Stimulated activated naive CD8-positive, alpha-beta T cell treated with anti-CD3 and anti-CD28 coated beads, Interleukin-15, Interleukin-2, amounts not matched to agents 100 ng/mL and 50 ng/mL, for 24 hours (primary cell): Measurements from ENCODE around the gene S100B.

Source experiments
- H3K27ac Mint-ChIP-seq: one replicate; pipeline ENCODE4 v1.8.0; 2021; ENCODE audit warnings: mild to moderate bottlenecking, mixed read lengths
- H3K27me3 Mint-ChIP-seq: one replicate; pipeline ENCODE4 v1.8.0; 2021; ENCODE audit warnings: mixed read lengths
- H3K36me3 Mint-ChIP-seq: one replicate; pipeline ENCODE4 v1.8.0; 2021; ENCODE audit warnings: low read depth, mixed read lengths
- H3K4me1 Mint-ChIP-seq: one replicate; pipeline ENCODE4 v1.8.0; 2021; ENCODE audit warnings: low read depth, mixed read lengths
- H3K4me3 Mint-ChIP-seq: one replicate; pipeline ENCODE4 v1.8.0; 2021; ENCODE audit warnings: mild to moderate bottlenecking, mixed read lengths
- H3K9me3 Mint-ChIP-seq: one replicate; pipeline ENCODE4 v1.8.0; 2021; ENCODE audit warnings: mixed read lengths

The S100B gene

DNA sequence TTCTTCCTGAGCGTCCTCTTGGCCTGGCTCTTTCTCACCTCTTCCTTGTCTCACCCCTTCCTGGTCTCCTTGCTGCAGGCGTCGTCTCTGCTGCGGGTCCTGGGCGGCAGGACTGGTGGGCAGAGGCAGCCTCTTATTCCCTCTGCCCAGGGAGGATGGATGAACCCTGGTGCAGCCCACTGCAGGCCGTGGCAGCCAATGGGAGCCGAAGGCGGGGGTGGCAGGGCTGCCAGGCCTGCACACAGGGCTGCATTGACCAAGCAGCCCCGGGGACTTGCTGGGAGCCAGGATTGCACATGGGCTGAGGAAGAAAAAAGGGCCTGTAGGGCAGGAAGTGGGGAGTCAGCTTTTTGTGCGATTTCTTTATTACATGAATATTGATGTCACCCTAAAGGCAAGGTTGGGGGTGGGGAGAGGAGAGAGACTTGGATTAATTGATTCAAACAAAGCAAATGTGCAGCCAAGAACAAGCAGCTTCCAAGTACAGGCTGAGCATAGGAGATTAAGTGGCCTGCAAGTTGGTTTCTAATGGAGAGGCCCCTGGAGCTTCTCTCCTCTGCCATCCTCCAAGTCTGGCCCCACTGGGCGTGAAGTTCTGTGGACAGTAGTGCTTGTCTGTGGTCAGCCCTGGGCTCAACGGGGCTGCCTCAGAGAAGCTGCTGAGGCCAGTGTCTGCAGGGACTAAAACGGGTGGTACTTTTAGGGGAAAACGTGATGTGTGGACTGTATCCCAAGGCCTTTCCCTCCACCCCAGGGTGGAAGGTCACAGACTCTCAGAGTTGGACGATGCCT lies at the start of gene S100B:
TSS of gene S100B (minus strand) at position 108 of the 792 bp plus-strand sequence. CDS start 2,667 bp downstream, outside the sequence.
- no peaks in the 10 kb centered on the region for H3K27me3 Mint-ChIP-seq
- H3K27ac Mint-ChIP-seq = peak within 1 kb of the TSS; percentile 76
- no peak within 1 kb of the TSS for H3K4me3 Mint-ChIP-seq
- H3K36me3 Mint-ChIP-seq = no peaks in the 10 kb centered on the region
- H3K4me1 Mint-ChIP-seq = peaks cover 28% of the 10 kb centered on the region
- no peaks in the 10 kb centered on the region for H3K9me3 Mint-ChIP-seq

DNA sequence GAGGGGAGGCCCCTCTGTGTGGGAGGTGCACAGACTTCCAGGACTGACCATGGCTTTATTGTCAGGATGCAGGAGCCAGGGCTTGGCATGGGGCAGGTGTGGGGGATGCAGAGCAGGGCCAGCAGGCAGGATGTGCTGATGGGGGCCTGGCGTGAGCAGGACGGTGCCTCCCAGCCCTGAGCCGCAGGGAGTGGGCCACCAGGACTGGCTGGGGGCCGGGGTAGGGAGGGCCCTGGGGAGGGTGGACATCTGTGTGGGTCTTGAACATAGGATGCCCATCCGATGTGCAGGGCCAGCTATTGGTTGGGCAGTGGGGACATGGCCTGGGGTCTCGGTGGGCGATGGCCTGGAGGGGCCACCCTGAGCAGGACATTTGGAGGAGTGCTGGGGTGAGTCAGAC lies 46.2 kb upstream of the S100B start:
- peaks cover 93% of the 10 kb centered on the region for H3K36me3 Mint-ChIP-seq
- peaks cover 23% of the 10 kb centered on the region for H3K9me3 Mint-ChIP-seq
- peaks cover 22% of the 10 kb centered on the region for H3K4me1 Mint-ChIP-seq
- no peak overlapping the region for H3K27ac Mint-ChIP-seq
- H3K4me3 Mint-ChIP-seq = no peak overlapping the region
- H3K27me3 Mint-ChIP-seq = no peaks in the 10 kb centered on the region

DNA sequence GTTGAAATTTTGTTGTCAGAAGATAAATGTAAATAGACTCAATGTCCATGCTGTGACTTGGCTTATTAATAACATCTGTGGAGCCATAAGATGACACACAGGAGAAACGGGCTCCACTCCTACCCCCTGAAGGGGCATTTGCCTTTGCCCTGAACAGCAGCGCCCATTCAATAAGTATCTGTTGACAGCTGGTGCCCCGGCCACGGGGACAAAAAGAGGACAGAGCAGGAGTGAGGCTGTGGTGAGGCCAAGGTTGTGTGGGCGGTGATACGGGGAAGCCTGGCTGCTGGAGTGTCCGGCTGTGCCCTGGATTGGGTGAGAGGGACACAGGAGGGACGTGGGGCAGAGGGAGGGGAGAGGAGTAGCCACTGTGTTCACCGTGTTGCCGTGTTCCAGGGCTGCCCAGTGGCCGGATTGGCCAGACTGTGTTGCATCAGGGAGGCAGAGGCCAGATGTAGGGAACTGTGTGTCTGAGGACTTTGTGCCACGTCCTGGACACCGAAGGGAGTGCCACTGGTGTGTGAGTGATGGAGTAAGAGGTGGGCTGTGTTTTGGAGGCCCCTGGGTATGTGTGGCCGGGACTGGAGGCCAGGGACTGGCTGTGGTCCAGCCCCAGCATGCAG lies 45.7 kb upstream of the S100B start:
- Mint-ChIP-seq H3K4me1 (peaks cover 22% of the 10 kb centered on the region), H3K27me3 (no peaks in the 10 kb centered on the region), H3K9me3 (peaks cover 20% of the 10 kb centered on the region), H3K4me3 (no peak overlapping the region), H3K27ac (no peak overlapping the region), H3K36me3 (peaks cover 93% of the 10 kb centered on the region)

GRCh38 chr21:46649356-46649755 lies 44.5 kb upstream of the S100B start:
- H3K27ac Mint-ChIP-seq = no peak overlapping the region
- H3K4me1 Mint-ChIP-seq = peaks cover 22% of the 10 kb centered on the region
- peaks cover 91% of the 10 kb centered on the region for H3K36me3 Mint-ChIP-seq

GRCh38 chr21:46648539-46648938 lies 43.7 kb upstream of the S100B start:
- peaks cover 4% of the 10 kb centered on the region for H3K9me3 Mint-ChIP-seq
- no peak overlapping the region for H3K27ac Mint-ChIP-seq
- H3K27me3 Mint-ChIP-seq = no peaks in the 10 kb centered on the region
- H3K4me3 Mint-ChIP-seq = no peak overlapping the region
- H3K36me3 Mint-ChIP-seq = peaks cover 91% of the 10 kb centered on the region
- peaks cover 22% of the 10 kb centered on the region for H3K4me1 Mint-ChIP-seq

More at GRCh38 chr21:46649356-46649755, 44.5 kb upstream of the S100B start:
- Mint-ChIP-seq H3K9me3 (peaks cover 11% of the 10 kb centered on the region), H3K27me3 (no peaks in the 10 kb centered on the region), H3K4me3 (no peak overlapping the region)

GRCh38 chr21:46646541-46647154 lies 41.8 kb upstream of the S100B start:
- peaks cover 81% of the 10 kb centered on the region for H3K36me3 Mint-ChIP-seq
- H3K4me1 Mint-ChIP-seq = peaks cover 26% of the 10 kb centered on the region
- H3K9me3 Mint-ChIP-seq = no peaks in the 10 kb centered on the region
- H3K27ac Mint-ChIP-seq = peak overlapping the region; percentile 19
- no peak overlapping the region for H3K4me3 Mint-ChIP-seq
- no peaks in the 10 kb centered on the region for H3K27me3 Mint-ChIP-seq

- H3K4me1 Mint-ChIP-seq = peaks cover 32% of the 10 kb centered on the region
- peaks cover 81% of the 10 kb centered on the region for H3K36me3 Mint-ChIP-seq
- no peak overlapping the region for H3K27ac Mint-ChIP-seq
- no peaks in the 10 kb centered on the region for H3K9me3 Mint-ChIP-seq
- no peaks in the 10 kb centered on the region for H3K27me3 Mint-ChIP-seq
- no peak overlapping the region for H3K4me3 Mint-ChIP-seq
Measured at GRCh38 chr21:46645840-46646239, 41.0 kb upstream of the S100B start.

DNA sequence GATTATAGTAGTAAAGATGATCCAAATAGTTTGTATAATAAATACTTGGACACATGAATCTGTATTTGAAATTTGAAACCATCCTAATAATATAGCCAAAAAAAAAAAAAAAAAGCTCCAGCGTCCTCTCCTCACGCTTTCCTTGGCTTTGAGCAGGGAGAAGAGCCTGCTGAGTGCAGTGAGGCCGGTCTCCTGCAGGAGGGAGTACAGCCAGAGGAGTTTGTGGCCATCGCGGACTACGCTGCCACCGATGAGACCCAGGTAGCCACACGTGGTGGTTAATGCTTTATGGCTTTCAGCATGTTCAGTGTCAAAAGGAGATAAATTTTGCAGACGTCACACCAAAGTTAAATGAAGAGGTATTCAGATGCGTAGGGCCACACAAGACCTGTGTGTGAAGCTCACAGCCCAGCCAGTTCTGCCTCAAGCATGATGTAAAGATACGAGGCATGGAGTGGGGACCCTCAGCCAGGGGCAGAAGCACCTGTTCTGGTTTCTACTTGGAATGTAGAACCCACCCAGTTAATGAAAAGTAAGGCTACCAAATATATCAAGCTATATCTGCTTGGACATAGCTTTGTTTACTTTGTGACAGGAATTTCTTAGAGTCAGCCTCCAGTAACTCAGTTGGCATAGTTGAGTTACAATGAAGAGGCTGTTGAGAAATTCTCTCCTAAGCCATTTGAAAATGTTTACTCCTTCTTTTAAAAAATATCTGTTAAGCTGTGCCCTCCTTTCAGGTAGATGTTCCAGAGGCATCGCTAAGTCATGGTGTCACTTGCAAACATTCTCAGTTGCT lies 38.7 kb upstream of the S100B start:
- peaks cover 45% of the 10 kb centered on the region for H3K4me1 Mint-ChIP-seq
- H3K27ac Mint-ChIP-seq = peak overlapping the region; percentile 52
- no peaks in the 10 kb centered on the region for H3K9me3 Mint-ChIP-seq
- H3K4me3 Mint-ChIP-seq = no peak overlapping the region
- H3K27me3 Mint-ChIP-seq = no peaks in the 10 kb centered on the region
- H3K36me3 Mint-ChIP-seq = peaks cover 75% of the 10 kb centered on the region

- Mint-ChIP-seq H3K27me3 (no peaks in the 10 kb centered on the region), H3K4me3 (no peak overlapping the region), H3K4me1 (peaks cover 56% of the 10 kb centered on the region), H3K9me3 (no peaks in the 10 kb centered on the region), H3K27ac (no peak overlapping the region), H3K36me3 (peaks cover 58% of the 10 kb centered on the region)
Measured at GRCh38 chr21:46641656-46642055, 36.8 kb upstream of the S100B start.

DNA sequence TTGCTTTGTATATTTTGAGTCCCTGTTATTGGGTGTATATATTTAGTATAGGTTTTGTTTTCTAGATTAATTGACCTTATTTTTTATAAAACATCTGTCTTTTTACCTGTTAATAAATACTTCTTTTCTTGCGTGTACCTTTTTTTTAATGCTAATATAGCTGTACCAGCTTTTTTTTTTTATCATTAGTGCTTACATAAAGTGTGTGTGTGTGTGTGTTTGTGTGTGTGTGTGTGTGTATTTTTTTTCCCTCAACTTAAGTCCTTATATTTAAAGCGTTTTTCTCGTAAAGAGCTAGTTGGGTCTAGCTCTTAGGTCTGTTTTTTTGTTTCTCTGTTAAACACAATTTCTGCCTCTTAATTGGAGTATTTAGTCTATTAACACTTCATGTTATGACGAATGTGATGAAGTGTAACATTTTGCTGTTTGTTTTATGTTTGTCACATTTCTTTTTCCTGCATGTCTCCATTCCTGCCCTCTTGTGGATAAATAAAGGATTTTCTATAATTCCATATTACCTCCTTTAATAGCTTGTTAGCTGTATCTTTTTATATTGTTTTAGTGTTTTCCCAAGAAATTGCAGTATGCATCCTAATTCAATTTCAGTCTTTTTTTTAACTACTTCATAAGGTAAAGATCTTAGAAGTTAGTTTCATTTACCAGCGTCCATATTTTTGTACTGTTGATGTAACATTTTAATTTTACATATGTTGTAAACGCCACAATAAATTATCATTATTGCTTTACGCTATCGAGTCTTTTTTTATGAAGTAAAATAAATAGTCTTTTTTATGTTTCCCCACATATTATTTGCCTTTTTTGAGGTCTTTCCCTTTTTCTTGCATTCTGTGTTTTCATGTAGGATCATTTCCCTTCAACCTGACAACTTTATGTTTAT lies 34.9 kb upstream of the S100B start:
- H3K36me3 Mint-ChIP-seq = peaks cover 41% of the 10 kb centered on the region
- H3K4me3 Mint-ChIP-seq = peak overlapping the region; percentile 52
- H3K9me3 Mint-ChIP-seq = no peaks in the 10 kb centered on the region
- H3K27me3 Mint-ChIP-seq = no peaks in the 10 kb centered on the region
- H3K27ac Mint-ChIP-seq = peak overlapping the region; percentile 76
- peaks cover 61% of the 10 kb centered on the region for H3K4me1 Mint-ChIP-seq

DNA sequence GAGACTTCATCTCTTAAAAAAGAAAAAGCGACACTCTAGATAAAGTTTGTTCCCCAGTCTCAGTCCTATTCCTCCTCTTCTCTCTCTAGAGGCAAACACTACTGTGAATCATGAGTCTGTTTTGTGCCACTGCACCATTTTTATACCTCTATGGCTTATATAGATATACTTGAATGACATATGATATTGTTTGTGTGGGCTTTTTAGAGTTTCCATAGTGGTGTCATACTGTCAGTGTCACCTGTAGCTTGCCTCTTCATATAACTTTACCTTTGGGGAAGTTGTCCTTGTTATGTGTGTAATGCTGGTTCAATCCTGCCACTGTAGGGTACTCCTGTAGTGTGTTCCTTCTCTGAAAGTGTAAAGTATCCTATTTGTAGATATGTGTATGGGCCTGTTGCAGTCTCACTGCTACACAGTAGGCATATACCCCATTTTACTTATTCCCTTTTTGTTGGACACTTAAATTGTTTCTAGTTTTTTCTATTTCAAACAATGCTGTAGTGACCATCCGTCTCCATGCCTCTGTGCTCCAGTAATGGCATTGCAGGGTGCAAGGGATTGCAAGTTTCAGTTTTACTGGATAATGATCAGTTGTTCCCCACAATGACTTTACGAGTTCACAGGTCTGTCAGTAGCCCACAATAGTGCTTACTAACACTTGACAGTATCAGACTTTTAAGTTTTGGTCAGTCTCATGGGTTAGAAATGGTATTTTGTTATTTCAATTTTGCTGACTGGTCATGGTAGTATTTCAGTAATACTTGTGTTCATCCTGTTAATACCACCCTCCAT lies 33.3 kb upstream of the S100B start:
- Mint-ChIP-seq H3K27me3 (no peaks in the 10 kb centered on the region), H3K4me1 (peaks cover 77% of the 10 kb centered on the region), H3K9me3 (no peaks in the 10 kb centered on the region), H3K4me3 (peak overlapping the region; percentile 65), H3K36me3 (peaks cover 25% of the 10 kb centered on the region), H3K27ac (peak overlapping the region; percentile 90)

GRCh38 chr21:46636550-46637285 lies 31.8 kb upstream of the S100B start:
- peak overlapping the region; percentile 93 for H3K4me3 Mint-ChIP-seq
- peaks cover 82% of the 10 kb centered on the region for H3K4me1 Mint-ChIP-seq
- H3K9me3 Mint-ChIP-seq = no peaks in the 10 kb centered on the region
- peak overlapping the region; percentile 87 for H3K27ac Mint-ChIP-seq
- no peaks in the 10 kb centered on the region for H3K27me3 Mint-ChIP-seq
- H3K36me3 Mint-ChIP-seq = peaks cover 21% of the 10 kb centered on the region

DNA sequence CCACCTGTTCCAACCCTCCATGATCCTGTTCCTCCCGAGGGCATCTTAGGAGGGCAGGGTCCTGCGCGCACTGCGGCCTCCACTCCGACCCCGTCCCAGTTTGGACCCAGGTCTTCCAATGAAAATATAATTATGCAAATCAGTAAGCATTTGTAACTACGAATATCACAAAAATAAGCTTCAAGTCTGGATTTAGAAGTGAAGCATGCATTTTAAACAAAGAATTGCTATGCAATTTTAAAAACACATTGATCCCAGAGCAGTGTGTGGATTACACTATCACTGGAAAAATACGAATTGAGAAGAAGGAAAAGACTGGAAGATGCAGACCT lies 31.3 kb upstream of the S100B start:
- peak overlapping the region; percentile 96 for H3K27ac Mint-ChIP-seq
- peaks cover 4% of the 10 kb centered on the region for H3K9me3 Mint-ChIP-seq
- H3K4me1 Mint-ChIP-seq = peaks cover 78% of the 10 kb centered on the region
- H3K36me3 Mint-ChIP-seq = peaks cover 17% of the 10 kb centered on the region
- no peaks in the 10 kb centered on the region for H3K27me3 Mint-ChIP-seq
- peak overlapping the region; percentile 93 for H3K4me3 Mint-ChIP-seq
